Breast epithelium (tissue), 4 donors: ENCODE measurements around the gene MX1. TPM values are rescaled to one million over a fixed set of nuclear protein-coding genes. Genes with fewer than 3 reads are reported as not detected.

ENCODE experiments used
- DNase-seq, 2 donors: peaks; one replicate each; pipeline ENCODE4 v3.0.0-alpha.2; 2019; ENCODE audit warnings: low spot score in 2 of 2
- H3K27ac ChIP-seq, 2 donors: fragments of 200-600 bp; sonication (generic) in 1 of 2; one replicate each; pipeline ENCODE4 v1.5.1; 2016 to 2019; ENCODE audit warnings: mild to moderate bottlenecking in 1 of 2
- H3K27me3 ChIP-seq, 2 donors: fragments of 200-600 bp; sonication (generic) in 1 of 2; one replicate each; pipeline versions ENCODE4 v1.5.1 to v1.6.0; 2017 to 2019; ENCODE audit warnings: control low read depth in 1 of 2, mild to moderate bottlenecking in 1 of 2
- H3K36me3 ChIP-seq: fragments of 200-600 bp; one replicate; pipeline ENCODE4 v1.5.1; 2019
- H3K4me1 ChIP-seq, 2 donors: fragments of 200-600 bp; sonication (generic); one replicate each; pipeline ENCODE4 v1.5.1; 2016 to 2019; ENCODE audit warnings: control low read depth in 1 of 2
- H3K4me3 ChIP-seq, 3 donors: fragments of 200-600 bp; sonication (generic); 1 replicate in 2 of 3; 2 replicates in 1 of 3; pipeline ENCODE4 v1.5.1; 2016 to 2019; ENCODE audit warnings: mild to moderate bottlenecking in 3 of 3, moderate library complexity in 2 of 3
- H3K9me3 ChIP-seq, 2 donors: fragments of 200-600 bp; sonication (generic) in 1 of 2; one replicate each; pipeline ENCODE4 v1.5.1; 2016 to 2019; ENCODE audit warnings: control low read depth in 1 of 2
- POLR2A ChIP-seq: fragments of 450-650 bp; IDR thresholded peaks from one replicate; pipeline ENCODE4 v1.6.1; 2016; ENCODE audit warnings: antibody characterized with exemption, mild to moderate bottlenecking, moderate library complexity
- POLR2AphosphoS5 ChIP-seq, 3 donors: sonication (generic); formaldehyde crosslinking; IDR thresholded peaks; one replicate each; pipeline ENCODE4 v1.6.1; 2017; ENCODE audit warnings: antibody characterized with exemption in 3 of 3
- intact Hi-C: fragments of 100-400 bp; cut with DNase I; formaldehyde crosslinking; loops from one replicate; pipeline ENCODE4 v1.15.1; 2023; ENCODE audit warnings: low total_unique reads
- total RNA-seq, 3 donors: library from RNA; depleted of rRNA; stranded (reverse); fragments of >200 nt; gene quantifications; one replicate each; pipeline ENCODE4 v1.1.0, GENCODE V29; 2016
- TF ChIP-seq, protein P1 (sequence below), 3 donors: fragments of 450-650 bp; IDR thresholded peaks; one replicate each; pipeline ENCODE4 v1.5.1; 2016 to 2017; ENCODE audit warnings: antibody characterized with exemption in 3 of 3, mild to moderate bottlenecking in 3 of 3, moderate library complexity in 3 of 3

Gene MX1
- total RNA-seq, 3 donors from 2014 or later = 13.4 to 23.1 (median 21.8) TPM

DNA sequence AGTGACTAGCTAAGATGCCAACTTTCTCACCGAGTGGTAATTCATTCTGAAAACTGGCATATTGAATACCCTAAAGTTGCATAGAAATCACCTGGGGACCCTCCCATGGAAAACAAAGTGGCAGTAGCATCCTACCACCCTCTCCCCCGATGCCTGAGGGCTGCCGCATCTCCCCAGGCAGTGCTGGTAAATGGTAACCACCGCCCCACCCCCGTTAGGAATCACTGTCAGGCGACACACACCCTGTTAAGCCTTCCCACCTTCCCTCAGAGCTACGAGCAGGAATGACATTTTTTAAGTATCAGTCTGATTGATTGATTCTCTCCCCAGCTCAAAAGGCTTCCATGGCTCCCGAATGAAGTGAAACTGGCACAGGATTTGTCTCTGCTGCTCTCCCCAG is 53.6 kb downstream of the MX1 start:
- no peaks in the 10 kb centered on the region for H3K9me3 ChIP-seq
- no peaks in the 10 kb centered on the region for H3K27me3 ChIP-seq
- H3K36me3 ChIP-seq = no peaks in the 10 kb centered on the region
- peak overlapping the region; percentile 58 to 59 for H3K27ac ChIP-seq
- H3K4me3 ChIP-seq = no peak overlapping the region
- H3K4me1 ChIP-seq = peaks cover 0 to 17% of the 10 kb centered on the region in 2 donors
- TF ChIP-seq, protein P1, sequence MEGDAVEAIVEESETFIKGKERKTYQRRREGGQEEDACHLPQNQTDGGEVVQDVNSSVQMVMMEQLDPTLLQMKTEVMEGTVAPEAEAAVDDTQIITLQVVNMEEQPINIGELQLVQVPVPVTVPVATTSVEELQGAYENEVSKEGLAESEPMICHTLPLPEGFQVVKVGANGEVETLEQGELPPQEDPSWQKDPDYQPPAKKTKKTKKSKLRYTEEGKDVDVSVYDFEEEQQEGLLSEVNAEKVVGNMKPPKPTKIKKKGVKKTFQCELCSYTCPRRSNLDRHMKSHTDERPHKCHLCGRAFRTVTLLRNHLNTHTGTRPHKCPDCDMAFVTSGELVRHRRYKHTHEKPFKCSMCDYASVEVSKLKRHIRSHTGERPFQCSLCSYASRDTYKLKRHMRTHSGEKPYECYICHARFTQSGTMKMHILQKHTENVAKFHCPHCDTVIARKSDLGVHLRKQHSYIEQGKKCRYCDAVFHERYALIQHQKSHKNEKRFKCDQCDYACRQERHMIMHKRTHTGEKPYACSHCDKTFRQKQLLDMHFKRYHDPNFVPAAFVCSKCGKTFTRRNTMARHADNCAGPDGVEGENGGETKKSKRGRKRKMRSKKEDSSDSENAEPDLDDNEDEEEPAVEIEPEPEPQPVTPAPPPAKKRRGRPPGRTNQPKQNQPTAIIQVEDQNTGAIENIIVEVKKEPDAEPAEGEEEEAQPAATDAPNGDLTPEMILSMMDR (IDR thresholded peaks at IDR 0.05) = no peak
- intact Hi-C loops = no loop called here
- no peak for DNase-seq

DNA sequence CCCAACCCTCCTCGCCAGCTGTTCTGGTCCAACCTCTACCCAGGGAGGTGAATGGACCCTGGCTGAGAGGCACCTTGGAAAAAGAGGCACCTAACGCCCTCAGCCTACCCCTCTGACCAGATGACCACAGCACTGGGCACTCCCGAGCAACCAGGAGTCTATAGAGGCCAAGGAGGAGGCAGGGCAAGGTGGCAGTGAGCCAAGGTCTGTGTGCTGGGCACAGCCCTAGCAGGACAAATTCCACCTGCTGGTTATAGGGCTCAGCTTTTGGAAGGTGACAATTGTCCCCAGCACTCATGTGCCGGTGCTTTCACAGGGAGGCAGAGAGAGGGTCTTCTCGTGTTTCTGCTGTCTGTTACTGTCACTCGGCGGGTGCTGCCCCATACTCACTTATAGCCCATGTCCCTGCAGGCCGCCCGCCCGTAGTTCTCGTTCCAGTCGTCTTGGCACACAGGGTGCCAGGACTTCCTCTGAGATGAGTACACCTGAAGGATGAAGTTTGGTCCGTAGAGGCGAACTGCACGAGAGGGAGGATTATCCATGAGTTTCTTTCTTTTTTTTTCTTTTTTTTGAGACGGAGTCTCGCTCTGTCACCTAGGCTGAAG is 54.1 kb downstream of the MX1 start:
- TF ChIP-seq POLR2AphosphoS5 (IDR thresholded peaks at IDR 0.05) = no peak
- TF ChIP-seq, protein P1 (IDR thresholded peaks at IDR 0.05) = no peak
- TF ChIP-seq POLR2A = no peak
- intact Hi-C loops = no loop called here
- DNase-seq = no peak
- no peaks in the 10 kb centered on the region for H3K27me3 ChIP-seq
- H3K4me1 ChIP-seq = peaks cover 0 to 17% of the 10 kb centered on the region in 2 donors
- no peaks in the 10 kb centered on the region for H3K9me3 ChIP-seq
- H3K27ac ChIP-seq = peak overlapping the region; percentile 58 to 59
- no peak overlapping the region for H3K4me3 ChIP-seq
- H3K36me3 ChIP-seq = no peaks in the 10 kb centered on the region

DNA sequence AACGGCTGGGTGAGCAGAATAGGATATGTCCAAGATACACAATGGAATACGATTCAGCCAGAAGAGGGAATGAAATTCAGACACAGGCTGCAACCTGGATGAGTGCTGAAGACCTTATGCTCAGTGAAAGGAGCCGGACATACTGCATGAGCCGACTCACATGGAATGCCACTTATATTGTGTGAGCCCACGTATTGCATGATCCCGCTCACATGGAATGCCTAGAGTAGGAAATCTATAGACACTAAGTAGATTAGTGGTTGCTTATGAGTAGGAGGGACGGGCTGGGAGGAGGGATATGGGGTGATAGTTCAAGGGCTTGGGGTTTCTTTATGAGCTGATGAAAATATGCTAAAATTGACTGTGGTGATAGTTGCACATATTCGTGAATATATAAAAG is 55.2 kb downstream of the MX1 start:
- intact Hi-C loops = no loop called here

DNA sequence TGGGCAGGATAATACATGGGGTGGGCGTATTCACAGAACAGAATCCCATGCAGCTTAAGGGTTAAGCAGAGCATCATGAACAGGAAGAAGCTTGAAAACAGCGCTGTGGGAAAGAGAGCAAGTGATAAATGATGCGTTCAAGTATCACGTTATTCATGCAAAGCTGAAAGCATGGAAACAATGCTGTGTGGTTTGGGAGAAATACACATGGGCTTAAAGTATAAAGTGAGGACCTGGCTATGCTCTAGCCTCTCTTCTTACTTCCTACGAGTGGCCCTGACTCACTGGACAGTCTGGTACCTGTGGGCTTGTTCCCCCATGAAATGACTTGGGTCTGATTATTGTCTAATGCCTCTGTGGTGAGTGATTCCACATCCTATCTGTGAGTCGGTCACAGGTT is 56.3 kb downstream of the MX1 start:
- Histone ChIP-seq H3K4me3 (no peak overlapping the region), H3K27ac (no peak overlapping the region), H3K27me3 (no peaks in the 10 kb centered on the region), H3K9me3 (no peaks in the 10 kb centered on the region), H3K4me1 (peaks cover 0 to 17% of the 10 kb centered on the region in 2 donors), H3K36me3 (no peaks in the 10 kb centered on the region)
- DNase-seq = no peak
- no peak for TF ChIP-seq POLR2AphosphoS5 (IDR thresholded peaks at IDR 0.05)
- intact Hi-C loops = no loop called here

More for the DNA sequence above, 55.2 kb downstream of the MX1 start:
- no peak overlapping the region for H3K4me3 ChIP-seq
- no peak for TF ChIP-seq POLR2AphosphoS5 (IDR thresholded peaks at IDR 0.05)
- no peak for DNase-seq
- H3K9me3 ChIP-seq = no peaks in the 10 kb centered on the region
- peaks cover 0 to 17% of the 10 kb centered on the region in 2 donors for H3K4me1 ChIP-seq
- H3K36me3 ChIP-seq = no peaks in the 10 kb centered on the region
- H3K27ac ChIP-seq = no peak overlapping the region
- no peaks in the 10 kb centered on the region for H3K27me3 ChIP-seq

DNA sequence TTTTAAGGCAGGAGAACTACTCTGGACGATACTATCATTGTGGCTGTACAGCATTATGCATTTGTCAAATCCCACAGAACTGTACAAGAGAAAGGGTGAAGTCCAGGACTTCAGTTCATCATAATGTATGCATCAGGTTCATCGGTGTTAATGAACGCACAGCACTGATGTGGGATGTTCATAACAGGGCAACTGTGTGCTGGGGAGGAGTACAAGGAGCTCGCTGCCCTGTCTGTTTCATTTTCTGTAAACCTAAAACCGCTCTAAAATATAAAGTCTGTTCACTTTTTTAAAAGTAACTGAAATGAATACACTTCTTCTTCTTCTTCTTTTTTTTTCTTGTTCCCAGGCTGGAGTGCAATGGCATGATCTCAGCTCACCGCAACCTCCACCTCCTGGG is 56.9 kb downstream of the MX1 start:
- TF ChIP-seq, protein P1 (IDR thresholded peaks at IDR 0.05) = no peak
- TF ChIP-seq POLR2A (no peak), POLR2AphosphoS5 (IDR thresholded peaks at IDR 0.05) (no peak)
- no peaks in the 10 kb centered on the region for H3K36me3 ChIP-seq
- no peak overlapping the region for H3K27ac ChIP-seq
- H3K4me3 ChIP-seq = no peak overlapping the region
- intact Hi-C loops = no loop called here
- no peak for DNase-seq
- no peaks in the 10 kb centered on the region for H3K27me3 ChIP-seq
- H3K9me3 ChIP-seq = no peaks in the 10 kb centered on the region
- peaks cover 0 to 13% of the 10 kb centered on the region in 2 donors for H3K4me1 ChIP-seq

DNA sequence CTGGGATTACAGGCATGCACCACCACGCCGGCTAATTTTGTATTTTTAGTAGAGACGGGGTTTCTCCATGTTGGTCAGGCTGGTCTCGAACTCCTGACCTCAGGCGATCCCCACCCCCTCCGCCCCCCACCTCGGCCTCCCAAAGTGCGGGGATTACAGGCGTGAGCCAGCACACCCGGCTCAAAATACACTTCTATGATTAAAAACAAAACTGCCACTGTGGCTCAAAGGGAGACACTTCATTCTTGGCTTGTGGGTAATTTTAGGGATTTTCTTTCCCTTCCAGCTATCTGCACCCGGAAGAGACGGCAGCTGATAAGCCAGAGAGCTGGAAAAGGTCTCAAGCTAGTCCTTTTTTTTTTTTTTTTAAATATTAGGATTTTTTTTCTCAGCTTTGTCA is 57.4 kb downstream of the MX1 start:
- no peak overlapping the region for H3K4me3 ChIP-seq
- intact Hi-C loops = no loop called here
- no peak overlapping the region for H3K27ac ChIP-seq
- H3K27me3 ChIP-seq = no peaks in the 10 kb centered on the region
- H3K36me3 ChIP-seq = no peaks in the 10 kb centered on the region
- peaks cover 0 to 9% of the 10 kb centered on the region in 2 donors for H3K4me1 ChIP-seq
- TF ChIP-seq POLR2A (no peak), POLR2AphosphoS5 (IDR thresholded peaks at IDR 0.05) (no peak)
- TF ChIP-seq, protein P1 (IDR thresholded peaks at IDR 0.05) = no peak
- H3K9me3 ChIP-seq = no peaks in the 10 kb centered on the region
- DNase-seq = no peak
